ENCODE measurements around the gene RASD2. TPM values are rescaled to one million over a fixed set of nuclear protein-coding genes. Genes with fewer than 3 reads are reported as not detected.

The RASD2 gene
- total and polyA plus RNA-seq, 2 donors (not counting 1 experiment from before 2014, with no cell fraction given): under 0.01 to 0.01 TPM

- no peaks in the 10 kb centered on the region for H3K79me2 ChIP-seq (ENCODE audit: control insufficient read depth, insufficient read depth, low read length)
- no peak for TF ChIP-seq CTCF (conservative IDR thresholded peaks at IDR 0.05 in 1 of 2, IDR thresholded peaks at IDR 0.05 in 1 of 2; ENCODE audit: low read depth in 1 of 2, low read length in 2 of 2)
- TF ChIP-seq EZH2 (IDR thresholded peaks at IDR 0.05; ENCODE audit: low read length, missing control alignments): no peak
- H2AFZ ChIP-seq (ENCODE audit: low read length): no peak overlapping the region
- H3K9me3 ChIP-seq (ENCODE audit: control insufficient read depth, insufficient read depth, low read depth, low read length): no peaks in the 10 kb centered on the region
- no peak overlapping the region for H3K4me3 ChIP-seq (replicated peaks in 1 of 4; ENCODE audit: control extremely low read depth in 1 of 4, insufficient read depth in 1 of 4, low read depth in 3 of 4, low read length in 4 of 4)
- DNase-seq (ENCODE audit: low read depth in 2 of 2): peak; percentile 47 to 91
- no peak overlapping the region for H3K9ac ChIP-seq (ENCODE audit: insufficient read depth, low read length)
- H4K20me1 ChIP-seq (ENCODE audit: control insufficient read depth, extremely low read depth, insufficient read depth, low read length): no peaks in the 10 kb centered on the region
- no peak overlapping the region for H3K4me2 ChIP-seq (ENCODE audit: extremely low read depth, insufficient read depth, low read length)
- peaks cover 5% of the 10 kb centered on the region for H3K27me3 ChIP-seq (ENCODE audit: control insufficient read depth, insufficient read depth, low read length)
- no peaks in the 10 kb centered on the region for H3K36me3 ChIP-seq (ENCODE audit: control insufficient read depth, insufficient read depth, low read length)
- H3K27ac ChIP-seq (ENCODE audit: insufficient read depth, low read length): no peak overlapping the region
- no peaks in the 10 kb centered on the region for H3K4me1 ChIP-seq (ENCODE audit: control insufficient read depth, extremely low read depth, insufficient read depth, low read length)
These were observed 21.3 kb downstream of the RASD2 start for GRCh38 chr22:35561796-35562526.

- DNase-seq (ENCODE audit: low read depth in 2 of 2): no peak
- Histone ChIP-seq H3K9ac (ENCODE audit: insufficient read depth, low read length) (no peak overlapping the region), H2AFZ (ENCODE audit: low read length) (no peak overlapping the region), H4K20me1 (ENCODE audit: control insufficient read depth, extremely low read depth, insufficient read depth, low read length) (no peaks in the 10 kb centered on the region), H3K9me3 (ENCODE audit: control insufficient read depth, insufficient read depth, low read depth, low read length) (no peaks in the 10 kb centered on the region), H3K27me3 (ENCODE audit: control insufficient read depth, insufficient read depth, low read length) (peaks cover 3% of the 10 kb centered on the region), H3K4me1 (ENCODE audit: control insufficient read depth, extremely low read depth, insufficient read depth, low read length) (no peaks in the 10 kb centered on the region), H3K79me2 (ENCODE audit: control insufficient read depth, insufficient read depth, low read length) (no peaks in the 10 kb centered on the region), H3K4me3 (replicated peaks in 1 of 4; ENCODE audit: control extremely low read depth in 1 of 4, insufficient read depth in 1 of 4, low read depth in 3 of 4, low read length in 4 of 4) (no peak overlapping the region), H3K4me2 (ENCODE audit: extremely low read depth, insufficient read depth, low read length) (no peak overlapping the region), H3K36me3 (ENCODE audit: control insufficient read depth, insufficient read depth, low read length) (no peaks in the 10 kb centered on the region), H3K27ac (ENCODE audit: insufficient read depth, low read length) (no peak overlapping the region)
- TF ChIP-seq EZH2 (IDR thresholded peaks at IDR 0.05; ENCODE audit: low read length, missing control alignments) (no peak), CTCF (conservative IDR thresholded peaks at IDR 0.05 in 1 of 2, IDR thresholded peaks at IDR 0.05 in 1 of 2; ENCODE audit: low read depth in 1 of 2, low read length in 2 of 2) (no peak)
These were observed 22.6 kb downstream of the RASD2 start for GRCh38 chr22:35563211-35563610.

- Histone ChIP-seq H3K4me3 (replicated peaks in 1 of 4; ENCODE audit: control extremely low read depth in 1 of 4, insufficient read depth in 1 of 4, low read depth in 3 of 4, low read length in 4 of 4) (no peak overlapping the region), H3K9me3 (ENCODE audit: control insufficient read depth, insufficient read depth, low read depth, low read length) (no peaks in the 10 kb centered on the region), H4K20me1 (ENCODE audit: control insufficient read depth, extremely low read depth, insufficient read depth, low read length) (no peaks in the 10 kb centered on the region), H3K9ac (ENCODE audit: insufficient read depth, low read length) (no peak overlapping the region), H2AFZ (ENCODE audit: low read length) (no peak overlapping the region), H3K27ac (ENCODE audit: insufficient read depth, low read length) (no peak overlapping the region), H3K27me3 (ENCODE audit: control insufficient read depth, insufficient read depth, low read length) (peaks cover 3% of the 10 kb centered on the region), H3K79me2 (ENCODE audit: control insufficient read depth, insufficient read depth, low read length) (no peaks in the 10 kb centered on the region), H3K4me1 (ENCODE audit: control insufficient read depth, extremely low read depth, insufficient read depth, low read length) (peaks cover 4% of the 10 kb centered on the region), H3K36me3 (ENCODE audit: control insufficient read depth, insufficient read depth, low read length) (no peaks in the 10 kb centered on the region), H3K4me2 (ENCODE audit: extremely low read depth, insufficient read depth, low read length) (no peak overlapping the region)
- TF ChIP-seq CTCF (conservative IDR thresholded peaks at IDR 0.05 in 1 of 2, IDR thresholded peaks at IDR 0.05 in 1 of 2; ENCODE audit: low read depth in 1 of 2, low read length in 2 of 2): peak in 1 of 2 donors; percentile 4
- TF ChIP-seq EZH2 (IDR thresholded peaks at IDR 0.05; ENCODE audit: low read length, missing control alignments): no peak
- DNase-seq (ENCODE audit: low read depth in 2 of 2): peak; percentile 56 to 80
These were observed 24.6 kb downstream of the RASD2 start for GRCh38 chr22:35564975-35565867.

Measured in fibroblast of lung (primary cell).